GM19455 (cell line): Measurements from ENCODE around the gene AIG1.
"Not testable (repeated sequence)": the region's sequence is repeated elsewhere in the genome, so short reads cannot be mapped to it uniquely, and the experiment has no call there.

Source experiments
- ATAC-seq: cut with Tn5 transposase; IDR thresholded peaks from one replicate; pipeline ENCODE4 v1.9.1; 2021; ENCODE audit not compliant: unreplicated experiment

Gene AIG1

GRCh38 chr6:143223895-143224294 lies 163.2 kb downstream of the AIG1 start:
- no peak for ATAC-seq

- no peak for ATAC-seq
Measured at GRCh38 chr6:143224516-143224915, 163.8 kb downstream of the AIG1 start.

GRCh38 chr6:143225929-143226328 lies 165.2 kb downstream of the AIG1 start:
- no peak for ATAC-seq

- no peak for ATAC-seq
Measured at GRCh38 chr6:143227675-143228074, 167.0 kb downstream of the AIG1 start.

- no peak for ATAC-seq
Measured at GRCh38 chr6:143229400-143229799, 168.7 kb downstream of the AIG1 start.

GRCh38 chr6:143232849-143233248 lies 172.2 kb downstream of the AIG1 start:
- ATAC-seq = no peak

- ATAC-seq = no peak
Measured at GRCh38 chr6:143233554-143234285, 173.0 kb downstream of the AIG1 start.

GRCh38 chr6:143234734-143235133 lies 174.0 kb downstream of the AIG1 start:
- no peak for ATAC-seq

- ATAC-seq = no peak
Measured at GRCh38 chr6:143236151-143236798, 175.6 kb downstream of the AIG1 start.

- no peak for ATAC-seq
Measured at GRCh38 chr6:143238306-143238705, 177.6 kb downstream of the AIG1 start.

- no peak for ATAC-seq
Measured at GRCh38 chr6:143241111-143241510, 180.4 kb downstream of the AIG1 start.

- ATAC-seq = no peak
Measured at GRCh38 chr6:143241911-143242310, 181.2 kb downstream of the AIG1 start.

- ATAC-seq = no peak
Measured at GRCh38 chr6:143243786-143244185, 183.1 kb downstream of the AIG1 start.

- no peak for ATAC-seq
Measured at GRCh38 chr6:143245656-143246055, 185.0 kb downstream of the AIG1 start.

GRCh38 chr6:143246166-143246775 lies 185.6 kb downstream of the AIG1 start:
- ATAC-seq = not testable (repeated sequence)

- no peak for ATAC-seq
Measured at GRCh38 chr6:143247586-143247985, 186.9 kb downstream of the AIG1 start.

GRCh38 chr6:143248359-143248758 lies 187.7 kb downstream of the AIG1 start:
- ATAC-seq = no peak

- ATAC-seq = no peak
Measured at GRCh38 chr6:143251288-143251687, 190.6 kb downstream of the AIG1 start.

GRCh38 chr6:143252961-143253360 lies 192.3 kb downstream of the AIG1 start:
- no peak for ATAC-seq

- no peak for ATAC-seq
Measured at GRCh38 chr6:143253586-143253985, 192.9 kb downstream of the AIG1 start.

- no peak for ATAC-seq
Measured at GRCh38 chr6:143258945-143259344, 198.3 kb downstream of the AIG1 start.

GRCh38 chr6:143260857-143261256 lies 200.2 kb downstream of the AIG1 start:
- ATAC-seq = no peak
